ENCODE results near the gene RPL9. TPM values are rescaled to one million over a fixed set of nuclear protein-coding genes. Genes with fewer than 3 reads are reported as not detected.

The RPL9 gene
- total and polyA plus RNA-seq, 2 of the 13 experiments (the other 11 are each of a cell fraction or from before 2014, with no cell fraction given) = 993 to 2,148 TPM

DNA sequence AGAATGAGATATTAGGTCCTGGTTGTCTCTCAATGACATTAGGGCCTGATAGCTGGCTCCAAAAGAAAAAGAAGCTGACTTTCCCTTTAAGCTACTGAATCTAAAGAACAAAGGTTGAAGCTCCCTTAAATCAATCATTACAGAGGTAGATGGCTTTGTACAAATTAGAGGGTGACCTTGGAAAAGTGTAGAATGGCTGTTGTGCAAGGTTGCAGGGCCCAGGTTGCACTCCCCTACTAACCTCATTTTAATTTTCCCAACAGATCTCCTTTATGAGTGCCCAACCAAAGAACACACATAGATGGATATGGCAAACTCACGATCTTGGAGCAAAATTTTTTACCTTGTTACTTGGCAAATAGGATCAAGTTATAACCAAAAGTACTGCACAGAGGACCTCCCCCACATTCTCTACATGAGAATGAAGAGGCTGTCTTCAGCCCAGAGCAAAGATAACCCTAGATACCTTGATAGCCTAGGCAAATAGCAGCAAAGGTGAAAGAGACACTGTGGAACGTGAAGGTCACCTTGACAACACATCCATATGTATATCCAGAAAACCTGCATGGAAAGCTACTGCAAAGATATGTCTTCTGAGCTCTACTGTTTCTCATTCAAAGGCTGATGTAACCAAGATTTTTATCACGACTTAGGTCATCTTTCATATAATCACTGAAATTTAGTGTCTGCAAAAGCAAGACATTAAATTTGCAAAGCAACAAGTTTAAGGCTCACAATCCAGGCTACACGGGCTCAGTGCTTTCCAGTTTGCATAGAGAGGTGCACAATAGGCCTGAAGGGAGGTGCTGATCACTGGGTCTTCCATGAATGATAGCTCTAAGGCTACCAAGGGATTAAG is 29.0 kb downstream of the RPL9 start (continued):
- TF ChIP-seq PAXIP1 (CRISPR knock-in tag; conservative IDR thresholded peaks at IDR 0.05) = peak; percentile 88
- peak; percentile 34; the same call in 1 of the 2 replicates for TF ChIP-seq ZNF331 (CRISPR knock-in tag; IDR thresholded peaks at IDR 0.05)
- no peak for TF ChIP-seq ZNF775 (CRISPR knock-in tag; IDR thresholded peaks at IDR 0.05; ENCODE audit: borderline replicate concordance)
- no peak for TF ChIP-seq FOXA1 (IDR thresholded peaks at IDR 0.05)
- TF ChIP-seq FOXA1 (CRISPR knock-in tag; IDR thresholded peaks at IDR 0.05) = peak; percentile 89
- peak; percentile 52; the same call in 1 of the 2 replicates for TF ChIP-seq RFX3 (CRISPR knock-in tag; IDR thresholded peaks at IDR 0.05)
- TF ChIP-seq DMAP1 (CRISPR knock-in tag; IDR thresholded peaks at IDR 0.05) = peak; percentile 65; the same call in 1 of the 2 replicates
- TF ChIP-seq, protein P1, sequence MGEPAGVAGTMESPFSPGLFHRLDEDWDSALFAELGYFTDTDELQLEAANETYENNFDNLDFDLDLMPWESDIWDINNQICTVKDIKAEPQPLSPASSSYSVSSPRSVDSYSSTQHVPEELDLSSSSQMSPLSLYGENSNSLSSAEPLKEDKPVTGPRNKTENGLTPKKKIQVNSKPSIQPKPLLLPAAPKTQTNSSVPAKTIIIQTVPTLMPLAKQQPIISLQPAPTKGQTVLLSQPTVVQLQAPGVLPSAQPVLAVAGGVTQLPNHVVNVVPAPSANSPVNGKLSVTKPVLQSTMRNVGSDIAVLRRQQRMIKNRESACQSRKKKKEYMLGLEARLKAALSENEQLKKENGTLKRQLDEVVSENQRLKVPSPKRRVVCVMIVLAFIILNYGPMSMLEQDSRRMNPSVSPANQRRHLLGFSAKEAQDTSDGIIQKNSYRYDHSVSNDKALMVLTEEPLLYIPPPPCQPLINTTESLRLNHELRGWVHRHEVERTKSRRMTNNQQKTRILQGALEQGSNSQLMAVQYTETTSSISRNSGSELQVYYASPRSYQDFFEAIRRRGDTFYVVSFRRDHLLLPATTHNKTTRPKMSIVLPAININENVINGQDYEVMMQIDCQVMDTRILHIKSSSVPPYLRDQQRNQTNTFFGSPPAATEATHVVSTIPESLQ (CRISPR knock-in tag; conservative IDR thresholded peaks at IDR 0.05) = no peak
- no peak for TF ChIP-seq SOX6 (IDR thresholded peaks at IDR 0.05)
- TF ChIP-seq SOX6 (CRISPR knock-in tag; IDR thresholded peaks at IDR 0.05) = peak; percentile 92
- TF ChIP-seq MLX (CRISPR knock-in tag; IDR thresholded peaks at IDR 0.05) = 0 out of 2 replicates have a peak, but pooled peaks have one; percentile 15
- TF ChIP-seq SRF (IDR thresholded peaks at IDR 0.05; ENCODE audit: low read depth, low read length) = no peak
- TF ChIP-seq, protein P2, sequence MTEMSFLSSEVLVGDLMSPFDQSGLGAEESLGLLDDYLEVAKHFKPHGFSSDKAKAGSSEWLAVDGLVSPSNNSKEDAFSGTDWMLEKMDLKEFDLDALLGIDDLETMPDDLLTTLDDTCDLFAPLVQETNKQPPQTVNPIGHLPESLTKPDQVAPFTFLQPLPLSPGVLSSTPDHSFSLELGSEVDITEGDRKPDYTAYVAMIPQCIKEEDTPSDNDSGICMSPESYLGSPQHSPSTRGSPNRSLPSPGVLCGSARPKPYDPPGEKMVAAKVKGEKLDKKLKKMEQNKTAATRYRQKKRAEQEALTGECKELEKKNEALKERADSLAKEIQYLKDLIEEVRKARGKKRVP (CRISPR knock-in tag; IDR thresholded peaks at IDR 0.05) = peak in 1 of 2 experiments; percentile 52; a peak in 1 of 4 replicates
- peak; percentile 81 for TF ChIP-seq HDAC2 (CRISPR knock-in tag; IDR thresholded peaks at IDR 0.05)
- TF ChIP-seq SMYD3 (CRISPR knock-in tag; IDR thresholded peaks at IDR 0.05) = 0 out of 2 replicates have a peak, but pooled peaks have one; percentile 72
- TF ChIP-seq FOXP4 (CRISPR knock-in tag; IDR thresholded peaks at IDR 0.05) = no peak; the same call in 1 of the 2 replicates
- TF ChIP-seq ZNF20 (CRISPR knock-in tag; IDR thresholded peaks at IDR 0.05) = no peak
- peak; percentile 34 for TF ChIP-seq RCOR2 (CRISPR knock-in tag; IDR thresholded peaks at IDR 0.05)
- TF ChIP-seq ZNF431 (CRISPR knock-in tag; IDR thresholded peaks at IDR 0.05; ENCODE audit: borderline replicate concordance, low read depth) = no peak
- TF ChIP-seq ZNF7 (CRISPR knock-in tag; IDR thresholded peaks at IDR 0.05) = peak; percentile 65; the same call in 1 of the 2 replicates
- TF ChIP-seq SIX4 (CRISPR knock-in tag; IDR thresholded peaks at IDR 0.05) = no peak; the same call in none of the 2 replicates

All from HepG2 (cell line).